Dedifferentiated amniotic fluid mesenchymal stem cell (primary cell): Measurements from ENCODE around the gene TMEM69.
"Not testable (repeated sequence)": the region's sequence is repeated elsewhere in the genome, so short reads cannot be mapped to it uniquely, and the experiment has no call there.

Experiments used
- DNase-seq: peaks from one replicate; pipeline ENCODE4 v3.0.0-alpha.2; 2016; ENCODE audit errors: extremely low spot score

Gene TMEM69, protein sequence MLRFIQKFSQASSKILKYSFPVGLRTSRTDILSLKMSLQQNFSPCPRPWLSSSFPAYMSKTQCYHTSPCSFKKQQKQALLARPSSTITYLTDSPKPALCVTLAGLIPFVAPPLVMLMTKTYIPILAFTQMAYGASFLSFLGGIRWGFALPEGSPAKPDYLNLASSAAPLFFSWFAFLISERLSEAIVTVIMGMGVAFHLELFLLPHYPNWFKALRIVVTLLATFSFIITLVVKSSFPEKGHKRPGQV

GRCh38 chr1:45687754-45688740 lies at the start of gene TMEM69:
Gene TMEM69 (plus strand): TSS chr1:45688181. CDS start chr1:45691069, 2,888 bp downstream.
- DNase-seq, result peak; percentile 92

DNA sequence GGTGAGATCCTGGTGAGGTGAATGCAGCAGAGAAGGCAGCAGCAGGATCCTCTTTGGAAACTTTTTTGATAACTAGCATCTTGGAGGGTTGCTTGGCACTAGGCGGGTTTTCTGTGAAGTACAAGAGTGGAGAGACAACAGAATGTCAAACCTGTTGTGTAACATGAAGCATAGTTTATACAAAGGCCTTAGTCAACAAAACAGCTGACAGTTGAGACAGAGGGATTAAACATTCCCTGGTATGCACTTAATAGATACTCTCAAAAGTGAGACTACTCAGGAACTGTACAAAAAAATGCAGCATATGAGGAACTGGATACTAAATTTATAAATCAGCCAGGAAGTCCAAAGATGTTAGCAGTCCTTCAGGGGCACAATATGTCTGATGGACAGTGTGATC lies 47.7 kb upstream of the TMEM69 start:
- DNase-seq, result no peak

GRCh38 chr1:45643321-45643720 lies 44.7 kb upstream of the TMEM69 start:
- no peak for DNase-seq

GRCh38 chr1:45643978-45644377 lies 44.0 kb upstream of the TMEM69 start:
- no peak for DNase-seq

GRCh38 chr1:45644661-45645060 lies 43.3 kb upstream of the TMEM69 start:
- DNase-seq, result no peak

- DNase-seq, result no peak
These were observed 40.5 kb upstream of the TMEM69 start for GRCh38 chr1:45647248-45648021.

GRCh38 chr1:45654540-45655280 lies 33.3 kb upstream of the TMEM69 start:
- DNase-seq, result no peak

DNA sequence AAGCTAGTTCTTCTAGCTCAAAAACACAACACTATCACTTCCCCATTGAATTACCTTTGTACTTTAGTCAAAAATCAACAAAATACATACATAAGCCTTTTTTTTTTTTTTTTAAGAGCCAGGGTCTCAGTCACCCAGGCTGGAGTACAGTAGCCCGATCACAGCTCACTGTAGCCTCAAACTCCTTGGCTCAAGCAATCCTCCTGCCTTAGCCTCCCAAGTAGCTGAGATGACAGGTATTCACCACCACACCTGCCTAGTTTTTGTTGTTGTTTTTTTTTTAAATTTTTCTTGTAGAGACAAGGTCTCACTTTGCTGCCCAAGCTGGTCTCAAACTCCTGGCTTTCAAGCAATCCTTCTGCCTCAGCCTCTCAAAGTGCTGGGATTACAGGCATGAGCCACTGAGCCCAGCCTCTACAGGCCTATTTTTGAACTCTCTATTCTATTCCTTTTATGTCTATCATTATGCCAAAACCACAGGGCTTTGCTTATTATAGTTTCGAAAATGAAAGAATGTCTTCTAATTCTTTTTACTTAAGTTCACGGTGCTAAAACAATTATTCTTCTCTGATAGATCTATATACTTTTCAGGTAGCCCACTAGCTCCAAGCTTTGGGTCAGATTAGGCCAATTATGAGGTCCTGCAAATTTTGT lies 31.3 kb upstream of the TMEM69 start:
- DNase-seq, result no peak

- DNase-seq, result no peak
These were observed 29.8 kb upstream of the TMEM69 start for GRCh38 chr1:45658171-45658570.

DNA sequence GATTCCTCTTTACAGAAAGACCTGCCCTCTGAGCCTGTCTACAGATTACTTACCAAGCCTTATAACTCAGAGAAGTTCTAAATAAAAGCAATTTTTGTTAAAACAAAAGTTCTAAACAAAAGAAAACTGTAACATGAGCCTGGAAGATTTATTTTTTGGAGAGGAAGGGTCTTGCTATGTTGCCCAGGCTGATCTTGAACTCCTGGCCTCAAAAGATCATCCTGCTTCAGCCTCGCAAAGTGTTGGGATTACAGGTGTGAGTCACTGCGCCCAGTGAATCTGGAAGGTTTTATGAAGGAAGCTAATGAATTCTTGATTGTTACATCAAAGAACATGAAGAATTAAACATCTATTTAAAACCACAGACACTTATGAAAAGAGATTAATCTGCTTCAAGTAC lies 28.8 kb upstream of the TMEM69 start:
- DNase-seq, result no peak

GRCh38 chr1:45660336-45660735 lies 27.6 kb upstream of the TMEM69 start:
- no peak for DNase-seq

DNA sequence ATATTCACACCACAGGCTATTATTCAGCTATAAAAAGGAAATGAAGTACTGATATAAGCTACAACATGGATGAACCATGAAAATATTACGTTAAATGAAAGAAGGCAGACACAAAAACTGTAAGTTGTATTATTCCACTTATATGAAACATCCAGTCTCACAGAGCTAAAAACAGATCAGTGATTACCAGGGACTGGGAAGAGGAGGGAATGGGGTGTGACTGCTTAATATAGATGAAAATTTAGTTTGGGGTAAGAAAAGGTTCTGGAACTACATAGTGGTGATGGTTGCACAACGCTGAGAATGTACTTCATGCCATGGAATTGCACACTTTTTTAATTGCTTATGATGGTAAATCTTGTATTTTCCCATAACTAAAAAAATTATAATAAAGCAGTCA lies 21.1 kb upstream of the TMEM69 start:
- DNase-seq, result no peak

GRCh38 chr1:45667321-45668111 lies 20.5 kb upstream of the TMEM69 start:
- DNase-seq, result no peak

- DNase-seq, result no peak
These were observed 19.5 kb upstream of the TMEM69 start for GRCh38 chr1:45668526-45668925.

- no peak for DNase-seq
These were observed 18.6 kb upstream of the TMEM69 start for GRCh38 chr1:45669379-45669778.

- DNase-seq, result no peak
These were observed 17.9 kb upstream of the TMEM69 start for GRCh38 chr1:45669859-45670655.

- peak; percentile 58 for DNase-seq
These were observed 14.0 kb upstream of the TMEM69 start for GRCh38 chr1:45673956-45674355.

- no peak for DNase-seq
These were observed 13.5 kb upstream of the TMEM69 start for GRCh38 chr1:45674478-45674877.

DNA sequence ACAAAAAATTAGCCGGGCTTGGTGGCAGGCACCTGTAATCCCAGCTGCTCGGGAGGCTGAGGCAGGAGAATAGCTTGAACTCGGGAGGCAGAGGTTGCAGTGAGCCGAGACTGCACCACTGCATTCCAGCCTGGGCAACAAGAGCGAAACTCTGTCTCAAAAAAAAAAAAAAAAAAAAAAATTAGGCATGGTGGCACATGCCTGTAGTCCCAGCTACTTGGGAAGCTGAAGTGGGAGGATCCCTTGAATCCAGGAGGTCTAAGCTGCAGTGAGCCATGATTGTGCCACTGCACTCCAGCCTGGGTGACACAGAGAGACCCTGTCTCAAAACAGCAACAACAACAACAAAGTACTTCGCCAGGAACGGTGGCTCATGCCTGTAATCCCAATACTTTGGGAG lies 11.4 kb upstream of the TMEM69 start:
- DNase-seq, result not testable (repeated sequence)
